HTR-8/SVneo (cell line): Measurements from ENCODE around the gene GUCA1A.
"Not testable (repeated sequence)": the region's sequence is repeated elsewhere in the genome, so short reads cannot be mapped to it uniquely, and the experiment has no call there.

Source experiments
- DNase-seq: peaks from one replicate; pipeline ENCODE4 v3.0.0; 2011; ENCODE audit warnings: low spot score, mixed read lengths; ENCODE audit not compliant: insufficient read length
- FAIRE-seq: peaks from 2 replicates; lab custom pipeline; 2011; peaks lifted over from hg19 to GRCh38; lab: Jason Lieb, UNC

GUCA1A gene

GRCh38 chr6:42202131-42202915 lies 29.2 kb downstream of the GUCA1A start:
- FAIRE-seq, DNase-seq: not testable (repeated sequence)

GRCh38 chr6:42203183-42203582 lies 30.0 kb downstream of the GUCA1A start:
- no peak for FAIRE-seq
- DNase-seq = no peak

GRCh38 chr6:42204768-42205282 lies 31.7 kb downstream of the GUCA1A start:
- no peak for FAIRE-seq
- DNase-seq = no peak

- DNase-seq = not testable (repeated sequence)
Measured at GRCh38 chr6:42207559-42207958, 34.4 kb downstream of the GUCA1A start.

GRCh38 chr6:42210551-42210950 lies 37.4 kb downstream of the GUCA1A start:
- FAIRE-seq (no peak), DNase-seq (no peak)

More at GRCh38 chr6:42207559-42207958, 34.4 kb downstream of the GUCA1A start:
- not testable (repeated sequence) for FAIRE-seq

- FAIRE-seq (no peak), DNase-seq (no peak)
Measured at GRCh38 chr6:42211726-42212125, 38.6 kb downstream of the GUCA1A start.

- no peak for FAIRE-seq
Measured at GRCh38 chr6:42212442-42212841, 39.3 kb downstream of the GUCA1A start.

GRCh38 chr6:42216495-42216894 lies 43.3 kb downstream of the GUCA1A start:
- DNase-seq, FAIRE-seq: not testable (repeated sequence)

More at GRCh38 chr6:42212442-42212841, 39.3 kb downstream of the GUCA1A start:
- no peak for DNase-seq

- FAIRE-seq (no peak), DNase-seq (no peak)
Measured at GRCh38 chr6:42217157-42217518, 44.0 kb downstream of the GUCA1A start.

- DNase-seq (peak; percentile 92), FAIRE-seq (peak; percentile 88)
Measured at GRCh38 chr6:42217519-42218367, 44.6 kb downstream of the GUCA1A start, which contains the start of gene MRPS10. TSS of gene MRPS10 (minus strand) at chr6:42217861. CDS start at chr6:42217849, 12 bp downstream.

GRCh38 chr6:42220807-42221206 lies 47.6 kb downstream of the GUCA1A start:
- FAIRE-seq (no peak), DNase-seq (no peak)

GRCh38 chr6:42221546-42221945 lies 48.4 kb downstream of the GUCA1A start:
- FAIRE-seq (no peak), DNase-seq (no peak)

- DNase-seq (no peak), FAIRE-seq (no peak)
Measured at GRCh38 chr6:42222448-42222847, 49.3 kb downstream of the GUCA1A start.

- peak; percentile 65 for DNase-seq
- peak; percentile 13 for FAIRE-seq
Measured at GRCh38 chr6:42224222-42225028, 51.3 kb downstream of the GUCA1A start.

- DNase-seq = no peak
- no peak for FAIRE-seq
Measured at GRCh38 chr6:42225029-42225339, 51.8 kb downstream of the GUCA1A start.

- no peak for DNase-seq
- FAIRE-seq = no peak
Measured at GRCh38 chr6:42225419-42225818, 52.3 kb downstream of the GUCA1A start.

GRCh38 chr6:42226161-42226611 lies 53.0 kb downstream of the GUCA1A start:
- FAIRE-seq (peak; percentile 33), DNase-seq (peak; percentile 43)

GRCh38 chr6:42226645-42227143 lies 53.5 kb downstream of the GUCA1A start:
- DNase-seq (peak; percentile 82), FAIRE-seq (peak; percentile 48)

GRCh38 chr6:42227173-42227850 lies 54.1 kb downstream of the GUCA1A start:
- DNase-seq = no peak
- no peak for FAIRE-seq
